IPS-15b (cell line): ENCODE data around the gene AARS2.
"Not testable (repeated sequence)": the region's sequence is repeated elsewhere in the genome, so short reads cannot be mapped to it uniquely, and the experiment has no call there.

Source experiments
- H3K27me3 ChIP-seq: one replicate; pipeline ENCODE4 v1.6.1; 2013; ENCODE audit warnings: low read length; ENCODE audit not compliant: control insufficient read depth, insufficient read depth
- H3K36me3 ChIP-seq: one replicate; pipeline ENCODE4 v1.6.1; 2013; ENCODE audit warnings: low read length; ENCODE audit not compliant: control insufficient read depth, insufficient read depth
- H3K4me1 ChIP-seq: one replicate; pipeline ENCODE4 v1.6.1; 2013; ENCODE audit warnings: mild to moderate bottlenecking, low read length; ENCODE audit not compliant: control insufficient read depth, insufficient read depth
- H3K4me3 ChIP-seq: one replicate; pipeline ENCODE4 v1.5.1; 2013; ENCODE audit warnings: low read depth, low read length
- H3K9ac ChIP-seq: one replicate; pipeline ENCODE4 v1.6.1; 2013; ENCODE audit warnings: low read depth, mild to moderate bottlenecking, low read length
- H3K9me3 ChIP-seq: one replicate; pipeline ENCODE4 v1.6.1; 2013; ENCODE audit warnings: mild to moderate bottlenecking, low read length; ENCODE audit not compliant: control insufficient read depth, insufficient read depth

AARS2 gene

GRCh38 chr6:44327096-44327495, 13.9 kb upstream of the AARS2 start:
- H3K9me3 ChIP-seq, result no peaks in the 10 kb centered on the region
- H3K27me3 ChIP-seq, result no peaks in the 10 kb centered on the region
- peak overlapping the region; percentile 48 for H3K9ac ChIP-seq

GRCh38 chr6:44321210-44321609, 8.1 kb upstream of the AARS2 start:
- Histone ChIP-seq H3K36me3 (no peaks in the 10 kb centered on the region), H3K9ac (no peak overlapping the region), H3K9me3 (no peaks in the 10 kb centered on the region), H3K4me1 (peaks cover 7% of the 10 kb centered on the region), H3K27me3 (no peaks in the 10 kb centered on the region), H3K4me3 (no peak overlapping the region)

More at GRCh38 chr6:44327096-44327495, 13.9 kb upstream of the AARS2 start:
- Histone ChIP-seq H3K4me3 (no peak overlapping the region), H3K4me1 (peaks cover 14% of the 10 kb centered on the region), H3K36me3 (no peaks in the 10 kb centered on the region)

DNA sequence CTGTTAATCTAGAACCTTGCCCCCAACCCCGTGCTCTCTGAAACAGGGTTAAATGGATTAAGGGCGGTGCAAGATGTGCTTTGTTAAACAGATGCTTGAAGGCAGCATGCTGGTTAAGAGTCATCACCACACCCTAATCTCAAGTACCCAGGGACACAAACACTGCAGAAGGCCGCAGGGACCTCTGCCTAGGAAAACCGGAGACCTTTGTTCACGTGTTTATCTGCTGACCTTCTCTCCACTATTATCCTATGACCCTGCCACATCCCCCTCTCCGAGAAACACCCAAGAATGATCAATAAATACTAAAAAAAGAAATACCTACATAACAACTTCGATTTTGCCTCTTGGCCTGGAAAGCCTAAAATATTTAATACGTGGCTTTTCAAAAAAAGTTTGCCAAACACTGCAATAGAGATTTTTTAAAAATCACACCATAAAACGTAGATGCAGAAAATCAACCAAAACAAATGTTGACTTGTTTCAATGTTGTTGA, 4.0 kb upstream of the AARS2 start:
- H3K4me1 ChIP-seq, result peaks cover 13% of the 10 kb centered on the region
- not testable (repeated sequence) for H3K4me3 ChIP-seq, H3K9ac ChIP-seq, H3K27me3 ChIP-seq, H3K36me3 ChIP-seq, H3K9me3 ChIP-seq

GRCh38 chr6:44316481-44316880, 3.3 kb upstream of the AARS2 start:
- Histone ChIP-seq H3K4me1 (peaks cover 13% of the 10 kb centered on the region), H3K27me3 (no peaks in the 10 kb centered on the region)

DNA sequence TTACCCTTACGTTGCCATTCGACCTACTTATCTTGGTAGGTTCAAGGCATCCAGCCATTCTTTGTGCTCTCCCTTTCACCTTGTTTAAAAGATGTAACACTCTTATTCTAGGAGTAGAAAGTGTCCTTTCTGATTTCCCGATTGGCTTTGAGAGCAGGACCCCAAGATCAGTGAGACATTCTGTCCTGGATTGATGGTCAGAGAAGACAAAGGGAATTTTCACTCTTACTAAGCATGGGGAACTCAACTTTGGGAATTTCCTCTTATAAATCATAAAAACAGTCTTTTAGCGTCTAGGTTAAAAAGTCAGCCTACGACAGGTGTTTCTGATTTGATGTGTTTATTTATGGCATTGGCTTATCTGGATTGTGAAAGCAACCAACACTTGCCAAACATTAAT, 2.8 kb upstream of the AARS2 start:
- Histone ChIP-seq H3K9ac (no peak overlapping the region), H3K4me3 (no peak overlapping the region), H3K36me3 (peaks cover 14% of the 10 kb centered on the region), H3K27me3 (no peaks in the 10 kb centered on the region), H3K4me1 (peaks cover 13% of the 10 kb centered on the region), H3K9me3 (no peaks in the 10 kb centered on the region)

More at GRCh38 chr6:44316481-44316880, 3.3 kb upstream of the AARS2 start:
- H3K9me3 ChIP-seq, result no peaks in the 10 kb centered on the region
- no peak overlapping the region for H3K4me3 ChIP-seq
- no peak overlapping the region for H3K9ac ChIP-seq
- H3K36me3 ChIP-seq, result peaks cover 9% of the 10 kb centered on the region

GRCh38 chr6:44315516-44315915, 2.4 kb upstream of the AARS2 start:
- Histone ChIP-seq H3K36me3 (peaks cover 18% of the 10 kb centered on the region), H3K9ac (no peak overlapping the region), H3K9me3 (no peaks in the 10 kb centered on the region), H3K4me1 (peaks cover 13% of the 10 kb centered on the region), H3K4me3 (no peak overlapping the region), H3K27me3 (no peaks in the 10 kb centered on the region)

DNA sequence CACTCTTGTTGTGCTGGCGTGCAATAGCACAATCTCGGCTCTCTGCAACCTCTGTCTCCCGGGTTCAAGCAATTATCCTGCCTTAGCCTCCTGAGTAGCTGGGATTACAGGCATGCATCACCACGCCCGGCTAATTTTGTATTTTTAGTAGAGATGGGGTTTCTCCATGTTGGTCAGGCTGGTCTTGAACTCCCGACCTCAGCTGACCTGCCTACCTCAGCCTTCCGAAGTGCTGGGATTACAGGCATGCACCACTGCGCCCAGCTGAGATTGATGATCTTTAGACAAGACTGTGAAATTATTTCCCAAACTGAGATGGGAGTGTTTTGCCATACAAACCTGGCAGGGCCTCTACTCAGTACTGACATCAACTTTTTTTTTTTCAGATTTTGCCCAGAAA, 1.5 kb upstream of the AARS2 start:
- not testable (repeated sequence) for H3K4me3 ChIP-seq, H3K9me3 ChIP-seq, H3K27me3 ChIP-seq, H3K9ac ChIP-seq
- peaks cover 13% of the 10 kb centered on the region for H3K4me1 ChIP-seq
- peaks cover 27% of the 10 kb centered on the region for H3K36me3 ChIP-seq

DNA sequence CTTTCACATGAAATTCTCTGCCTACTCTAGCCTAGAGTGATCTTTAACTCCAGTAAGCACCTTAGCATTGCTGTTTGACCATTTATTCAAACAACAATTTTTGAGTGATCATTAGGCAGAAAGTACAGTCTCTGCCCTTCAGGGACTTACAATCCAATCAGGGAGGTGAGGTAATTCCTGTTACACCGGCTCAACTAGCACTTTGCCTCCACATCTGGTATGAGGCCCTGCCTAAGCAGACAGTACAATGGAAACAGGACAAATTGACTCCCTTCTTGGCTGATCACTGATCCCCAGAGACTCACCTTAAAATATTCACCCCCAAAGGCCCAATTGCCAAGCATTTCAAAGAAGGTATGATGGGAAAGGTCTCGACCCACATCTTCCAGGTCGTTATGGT, 1.4 kb downstream of the AARS2 start:
- Histone ChIP-seq H3K36me3 (peaks cover 47% of the 10 kb centered on the region), H3K4me1 (peaks cover 11% of the 10 kb centered on the region), H3K9ac (no peak overlapping the region), H3K9me3 (no peaks in the 10 kb centered on the region), H3K27me3 (no peaks in the 10 kb centered on the region), H3K4me3 (peak overlapping the region; percentile 90)

DNA sequence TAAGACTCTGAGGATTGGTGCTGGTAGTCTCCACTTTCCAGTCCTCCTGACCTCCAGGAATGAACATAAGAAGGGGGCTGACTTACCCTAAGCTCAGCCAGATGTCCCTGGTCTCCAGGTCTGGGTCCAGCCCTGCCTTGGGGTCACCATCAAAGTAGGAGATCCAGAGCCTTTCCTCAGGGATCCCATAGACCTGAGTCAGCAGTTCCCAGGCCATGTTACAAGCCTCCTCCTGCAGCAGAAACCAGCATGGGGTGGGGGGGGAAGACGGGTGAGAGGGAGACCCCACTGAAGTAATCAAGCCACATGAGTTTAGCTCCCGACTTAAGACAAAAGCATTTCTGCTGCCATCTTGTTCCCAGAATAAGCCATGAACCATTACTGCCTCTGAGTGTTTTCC, 1.8 kb downstream of the AARS2 start:
- Histone ChIP-seq H3K9me3 (no peaks in the 10 kb centered on the region), H3K4me3 (no peak overlapping the region), H3K36me3 (peaks cover 51% of the 10 kb centered on the region), H3K27me3 (no peaks in the 10 kb centered on the region), H3K9ac (no peak overlapping the region), H3K4me1 (peaks cover 7% of the 10 kb centered on the region)

DNA sequence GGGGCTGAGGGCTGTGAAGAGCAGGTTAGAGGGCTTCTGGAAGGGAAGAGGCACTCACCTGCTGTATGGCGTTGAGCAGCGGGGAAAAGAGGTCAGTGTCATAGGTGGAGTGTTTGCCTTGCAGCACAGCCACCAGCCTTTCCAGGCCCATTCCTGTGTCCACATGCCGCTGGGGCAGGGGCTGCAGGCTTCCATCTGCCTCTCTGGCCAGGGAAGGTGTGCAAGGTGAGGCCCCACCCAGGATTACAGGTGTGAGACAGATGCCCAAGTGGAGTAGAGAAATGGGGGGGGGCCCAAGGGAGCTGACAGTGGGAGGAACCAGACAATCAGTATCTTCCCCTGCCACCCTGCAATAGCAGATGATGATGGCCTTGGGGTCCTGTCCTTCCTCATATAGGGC, 2.9 kb downstream of the AARS2 start:
- H3K4me1 ChIP-seq, result no peaks in the 10 kb centered on the region
- peaks cover 61% of the 10 kb centered on the region for H3K36me3 ChIP-seq
- no peaks in the 10 kb centered on the region for H3K27me3 ChIP-seq

DNA sequence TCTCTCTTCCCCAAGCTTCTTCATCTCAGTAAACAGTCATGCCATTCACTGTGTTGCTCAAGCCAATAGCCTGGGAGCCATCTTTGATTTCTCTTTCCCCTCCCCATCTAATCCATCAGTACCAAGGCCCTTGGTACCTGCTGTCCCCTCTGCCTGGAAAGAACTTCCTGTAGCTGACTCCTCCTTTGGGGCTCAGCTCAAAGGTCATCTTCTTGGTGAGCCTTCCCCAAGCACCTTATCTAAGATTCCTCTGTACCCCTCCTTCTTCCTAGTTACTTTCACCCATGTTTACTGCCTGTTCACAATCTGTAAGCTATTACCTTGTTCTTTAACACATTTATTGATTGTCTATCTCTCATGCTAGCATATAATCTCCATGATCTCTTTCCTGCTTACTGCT, 3.5 kb downstream of the AARS2 start:
- Histone ChIP-seq H3K4me1 (no peaks in the 10 kb centered on the region), H3K36me3 (peaks cover 67% of the 10 kb centered on the region), H3K9ac (no peak overlapping the region), H3K4me3 (no peak overlapping the region), H3K27me3 (no peaks in the 10 kb centered on the region), H3K9me3 (no peaks in the 10 kb centered on the region)

More for the DNA sequence above, 2.9 kb downstream of the AARS2 start:
- no peaks in the 10 kb centered on the region for H3K9me3 ChIP-seq
- no peak overlapping the region for H3K9ac ChIP-seq
- no peak overlapping the region for H3K4me3 ChIP-seq

GRCh38 chr6:44309092-44309491, 4.1 kb downstream of the AARS2 start:
- Histone ChIP-seq H3K36me3 (peaks cover 72% of the 10 kb centered on the region), H3K4me1 (no peaks in the 10 kb centered on the region), H3K9ac (no peak overlapping the region), H3K4me3 (no peak overlapping the region), H3K27me3 (no peaks in the 10 kb centered on the region), H3K9me3 (no peaks in the 10 kb centered on the region)
